ENCODE results near the gene TMX3.

Gene TMX3

GRCh38 chr18:68735483-68736343 lies 20.8 kb upstream of the TMX3 start:
- Histone ChIP-seq H3K4me3 (ENCODE audit: severe bottlenecking) (no peak overlapping the region), H3K27ac (ENCODE audit: poor library complexity, severe bottlenecking) (no peak overlapping the region), H3K27me3 (ENCODE audit: insufficient read depth, poor library complexity, severe bottlenecking) (no peaks in the 10 kb centered on the region), H3K36me3 (ENCODE audit: low read depth) (no peaks in the 10 kb centered on the region), H3K4me1 (ENCODE audit: insufficient read depth, poor library complexity, severe bottlenecking) (peaks cover 4% of the 10 kb centered on the region), H3K9me3 (ENCODE audit: severe bottlenecking) (no peaks in the 10 kb centered on the region)
- no peak for DNase-seq (ENCODE audit: low spot score)
- ATAC-seq (ENCODE audit: low read depth), result peak; percentile 58; the same call in 2 of the 3 replicates
- TF ChIP-seq CTCF (IDR thresholded peaks at IDR 0.05; ENCODE audit: poor library complexity, severe bottlenecking), result peak; percentile 74

- no peaks in the 10 kb centered on the region for H3K27me3 ChIP-seq (ENCODE audit: insufficient read depth, poor library complexity, severe bottlenecking)
- no peak for ATAC-seq (ENCODE audit: low read depth)
- TF ChIP-seq CTCF (IDR thresholded peaks at IDR 0.05; ENCODE audit: poor library complexity, severe bottlenecking), result no peak
- no peaks in the 10 kb centered on the region for H3K36me3 ChIP-seq (ENCODE audit: low read depth)
- H3K4me1 ChIP-seq (ENCODE audit: insufficient read depth, poor library complexity, severe bottlenecking), result peaks cover 4% of the 10 kb centered on the region
- no peak for DNase-seq (ENCODE audit: low spot score)
- H3K9me3 ChIP-seq (ENCODE audit: severe bottlenecking), result peaks cover 2% of the 10 kb centered on the region
- no peak overlapping the region for H3K4me3 ChIP-seq (ENCODE audit: severe bottlenecking)
- H3K27ac ChIP-seq (ENCODE audit: poor library complexity, severe bottlenecking), result no peak overlapping the region
These were observed 19.4 kb upstream of the TMX3 start for GRCh38 chr18:68734308-68734707.

- no peaks in the 10 kb centered on the region for H3K36me3 ChIP-seq (ENCODE audit: low read depth)
- peak; percentile 31; the same call in 1 of the 3 replicates for ATAC-seq (ENCODE audit: low read depth)
- peak; percentile 20 for TF ChIP-seq CTCF (IDR thresholded peaks at IDR 0.05; ENCODE audit: poor library complexity, severe bottlenecking)
- no peaks in the 10 kb centered on the region for H3K27me3 ChIP-seq (ENCODE audit: insufficient read depth, poor library complexity, severe bottlenecking)
- H3K9me3 ChIP-seq (ENCODE audit: severe bottlenecking), result peaks cover 2% of the 10 kb centered on the region
- peaks cover 4% of the 10 kb centered on the region for H3K4me1 ChIP-seq (ENCODE audit: insufficient read depth, poor library complexity, severe bottlenecking)
- H3K27ac ChIP-seq (ENCODE audit: poor library complexity, severe bottlenecking), result no peak overlapping the region
- no peak overlapping the region for H3K4me3 ChIP-seq (ENCODE audit: severe bottlenecking)
- DNase-seq (ENCODE audit: low spot score), result no peak
These were observed 18.8 kb upstream of the TMX3 start for GRCh38 chr18:68733707-68734106.

- no peak for TF ChIP-seq CTCF (IDR thresholded peaks at IDR 0.05; ENCODE audit: poor library complexity, severe bottlenecking)
- Histone ChIP-seq H3K4me1 (ENCODE audit: insufficient read depth, poor library complexity, severe bottlenecking) (no peaks in the 10 kb centered on the region), H3K27ac (ENCODE audit: poor library complexity, severe bottlenecking) (no peak overlapping the region), H3K4me3 (ENCODE audit: severe bottlenecking) (no peak overlapping the region), H3K9me3 (ENCODE audit: severe bottlenecking) (peaks cover 2% of the 10 kb centered on the region), H3K27me3 (ENCODE audit: insufficient read depth, poor library complexity, severe bottlenecking) (no peaks in the 10 kb centered on the region), H3K36me3 (ENCODE audit: low read depth) (no peaks in the 10 kb centered on the region)
- no peak for DNase-seq (ENCODE audit: low spot score)
- ATAC-seq (ENCODE audit: low read depth), result no peak
These were observed 13.3 kb upstream of the TMX3 start for GRCh38 chr18:68728081-68728700.
